Amygdala (tissue), 56 donors: ENCODE measurements around the gene CSF1R.
A peak's percentile ranks its signal among the peaks of the same experiment; 100 is the strongest.
"Not testable (repeated sequence)": the region's sequence is repeated elsewhere in the genome, so short reads cannot be mapped to it uniquely, and the experiment has no call there.

Source experiments
- DNase-seq, 56 donors: peaks; one replicate each; lab custom pipeline; 2025; lab: John Stamatoyannopoulos, UW

Gene CSF1R

DNA sequence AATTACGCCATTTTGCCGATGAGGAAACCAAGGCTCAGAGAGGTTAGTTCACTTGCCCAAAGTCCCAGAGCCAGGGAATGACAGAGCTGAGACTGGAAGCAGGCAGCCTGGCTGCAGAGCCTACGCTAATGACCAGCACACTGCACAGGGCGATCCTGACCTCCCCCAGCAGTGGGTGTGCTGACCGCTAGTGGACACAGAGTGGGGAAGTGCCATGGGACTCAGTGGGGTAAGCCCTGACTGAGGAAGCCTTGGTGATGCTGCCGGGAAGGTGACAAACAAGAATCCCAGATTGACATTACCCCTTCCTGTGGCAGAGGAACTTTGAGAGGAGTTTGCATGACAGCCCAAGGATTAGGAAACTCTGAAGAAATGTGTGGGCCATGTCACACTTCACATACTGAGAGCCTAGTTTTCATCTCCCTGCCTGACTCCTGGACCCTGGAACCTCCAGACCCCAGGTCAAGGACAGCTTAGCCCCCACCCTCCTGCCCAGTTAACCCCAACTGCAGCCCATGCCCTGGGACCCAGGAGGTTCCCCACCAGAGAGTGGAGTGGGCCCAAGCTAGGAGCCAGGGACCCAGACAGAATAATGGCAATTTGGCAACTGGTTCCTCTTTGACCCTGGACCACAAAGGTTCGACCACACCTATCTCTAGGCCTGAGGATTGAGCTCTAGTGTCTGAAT lies 19.7 kb upstream of the CSF1R start:
- no peak for DNase-seq

DNA sequence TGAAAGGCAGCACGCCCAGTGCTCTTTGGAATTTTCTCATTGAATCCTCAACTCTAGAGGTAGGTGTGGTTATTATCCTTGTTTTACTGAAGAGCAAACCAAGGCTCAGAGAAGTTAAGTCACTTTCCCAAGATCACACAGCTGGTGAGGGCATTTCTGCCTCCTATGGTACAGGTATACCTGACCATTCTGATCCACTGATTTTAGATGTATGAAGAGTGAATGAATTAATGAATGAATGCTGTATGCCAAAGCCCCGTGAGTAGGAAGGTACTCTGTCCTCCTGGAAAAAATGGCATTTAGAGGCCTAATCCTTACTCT lies 18.2 kb upstream of the CSF1R start:
- DNase-seq, result no peak

DNA sequence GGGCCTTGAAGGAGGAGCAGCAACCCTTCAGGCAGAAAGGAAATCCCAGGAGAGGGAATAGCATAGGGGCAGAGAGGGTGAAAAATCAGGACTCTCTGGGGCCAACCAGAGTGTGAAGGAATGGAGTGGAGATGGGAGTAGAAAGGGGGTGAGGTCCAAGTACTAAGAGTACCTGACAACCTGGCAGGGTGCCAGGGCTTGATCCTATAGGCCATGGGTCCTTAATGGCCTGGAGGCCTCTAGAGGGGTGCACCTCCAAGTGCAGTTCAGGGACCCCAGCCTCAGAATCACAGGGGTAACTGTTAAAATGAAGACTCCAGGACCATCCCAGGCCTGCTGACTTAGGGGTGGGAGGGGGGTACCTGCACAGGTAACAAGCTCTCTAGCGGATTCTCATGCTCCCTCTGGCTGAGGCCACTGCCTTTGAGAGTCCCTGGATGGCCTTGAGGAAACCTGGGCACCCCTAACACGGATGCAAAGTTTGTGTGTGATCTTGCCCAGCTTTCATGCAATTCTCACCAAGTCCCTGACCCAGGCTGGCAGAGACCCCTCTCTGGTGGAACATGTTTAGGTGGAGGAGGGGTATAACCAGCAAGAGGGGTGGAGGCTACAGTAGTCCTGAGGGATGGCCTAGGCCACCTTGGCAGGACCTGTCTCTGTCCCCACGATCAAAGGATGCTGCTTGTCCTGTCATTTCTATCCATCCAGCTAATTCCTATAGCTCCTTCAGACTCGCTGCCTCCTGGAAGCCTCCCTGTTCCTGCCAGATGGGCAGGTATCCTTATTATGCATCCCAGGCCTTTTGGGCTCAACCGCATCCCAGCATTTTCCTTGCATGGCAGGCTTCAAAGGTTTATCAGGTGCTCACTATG lies 17.6 kb upstream of the CSF1R start:
- no peak for DNase-seq

DNA sequence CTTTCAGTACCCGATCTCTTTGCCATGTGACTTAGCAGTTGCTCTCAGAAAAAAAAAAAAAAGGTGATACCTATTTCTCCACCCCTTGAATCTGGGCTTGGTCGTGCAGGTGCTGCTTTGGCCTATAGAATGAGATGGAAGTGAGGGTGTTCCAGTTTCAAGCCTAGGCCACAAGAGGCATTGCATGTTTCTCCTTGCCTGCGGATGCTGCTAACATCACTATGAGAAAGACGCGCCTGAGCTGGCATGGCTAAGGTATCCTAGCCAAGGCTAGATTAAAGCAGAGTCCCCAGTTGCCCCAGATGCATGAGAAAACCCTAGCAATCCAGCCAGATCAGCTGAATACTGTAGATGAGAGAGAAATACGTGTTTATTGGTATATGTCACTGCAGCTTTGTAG lies 14.7 kb upstream of the CSF1R start:
- DNase-seq, result no peak

DNA sequence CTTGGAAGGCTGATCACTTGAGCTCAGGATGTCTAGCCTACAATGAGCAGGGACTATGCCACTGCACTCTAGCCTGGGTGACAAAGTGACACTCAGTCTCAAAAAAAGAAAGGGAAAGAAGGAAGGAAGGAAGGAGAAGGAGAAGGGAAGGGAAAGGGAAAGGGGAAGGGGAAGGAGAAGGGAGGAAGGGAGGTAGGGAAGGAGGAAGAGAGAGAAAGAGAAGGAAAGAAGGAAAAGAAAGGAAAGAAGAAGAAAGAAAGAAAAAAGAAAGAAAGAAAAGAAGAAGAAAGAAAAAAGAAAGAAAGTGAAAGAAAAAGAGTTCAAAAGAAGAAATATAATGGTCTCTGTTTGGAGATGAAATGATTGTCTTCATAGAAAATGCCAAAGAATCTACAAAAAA lies 10.8 kb upstream of the CSF1R start:
- DNase-seq, result no peak

DNA sequence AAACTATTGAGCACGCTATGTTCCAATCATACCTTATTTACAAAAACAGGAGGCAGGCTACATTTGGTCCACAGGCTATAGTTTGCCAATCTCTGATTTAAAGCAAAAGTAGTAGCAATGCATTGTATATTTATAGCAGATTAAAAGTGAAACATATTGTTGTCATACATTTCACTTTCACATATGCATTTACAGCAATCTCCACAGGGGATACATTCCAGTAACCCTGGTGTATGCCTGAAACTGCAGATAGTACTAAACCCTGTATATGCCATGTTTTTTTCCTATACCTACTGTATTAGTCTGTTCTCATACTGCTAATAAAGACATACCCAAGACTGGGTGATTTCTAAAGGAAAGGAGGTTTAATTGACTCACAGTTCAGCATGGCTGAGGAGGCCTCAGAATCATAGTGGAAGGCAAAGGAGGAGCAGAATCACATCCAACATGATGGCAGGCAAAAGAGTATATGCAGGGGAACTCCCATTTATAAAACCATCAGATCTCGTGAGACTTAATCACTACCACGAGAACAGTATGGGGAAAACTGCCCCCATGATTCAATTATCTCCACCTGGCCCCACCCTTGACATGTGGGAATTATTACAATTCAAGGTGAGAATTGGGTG lies 5.9 kb upstream of the CSF1R start:
- no peak for DNase-seq

DNA sequence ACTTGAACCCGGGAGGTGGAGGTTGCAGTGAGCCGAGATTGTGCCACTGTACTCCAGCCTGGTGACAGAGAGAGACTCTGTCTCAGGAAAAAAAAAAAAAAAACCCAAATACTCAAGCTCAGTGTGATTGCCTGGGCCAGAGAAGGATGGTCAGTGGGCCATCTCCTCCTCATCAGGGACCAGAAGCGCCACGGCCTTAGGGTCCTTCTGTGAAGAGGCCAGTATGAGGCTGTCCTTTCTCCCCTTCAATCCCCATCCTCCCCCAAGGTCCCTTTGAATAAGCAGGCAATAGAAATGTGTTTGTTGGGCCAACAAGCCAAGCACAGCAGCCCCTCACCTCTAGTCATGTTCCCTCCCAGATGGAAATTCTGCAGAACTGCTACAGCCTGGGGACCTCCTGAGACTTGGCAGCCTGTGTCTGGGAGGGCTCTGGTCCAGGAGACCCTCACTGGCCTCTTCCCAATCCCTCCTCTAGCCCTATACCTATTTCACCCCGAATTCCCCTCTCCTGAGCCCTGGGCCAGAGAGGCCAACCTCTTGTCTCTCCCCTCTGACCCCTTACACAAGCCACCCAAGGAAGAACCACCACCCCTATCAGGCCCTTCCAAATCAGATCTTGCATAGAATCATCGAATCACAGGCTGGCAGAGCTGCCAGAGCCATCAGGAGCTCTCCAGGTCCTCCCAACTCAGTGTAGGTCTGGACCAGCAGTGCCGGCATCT lies 1.0 kb downstream of the CSF1R start:
- DNase-seq, result no peak

DNA sequence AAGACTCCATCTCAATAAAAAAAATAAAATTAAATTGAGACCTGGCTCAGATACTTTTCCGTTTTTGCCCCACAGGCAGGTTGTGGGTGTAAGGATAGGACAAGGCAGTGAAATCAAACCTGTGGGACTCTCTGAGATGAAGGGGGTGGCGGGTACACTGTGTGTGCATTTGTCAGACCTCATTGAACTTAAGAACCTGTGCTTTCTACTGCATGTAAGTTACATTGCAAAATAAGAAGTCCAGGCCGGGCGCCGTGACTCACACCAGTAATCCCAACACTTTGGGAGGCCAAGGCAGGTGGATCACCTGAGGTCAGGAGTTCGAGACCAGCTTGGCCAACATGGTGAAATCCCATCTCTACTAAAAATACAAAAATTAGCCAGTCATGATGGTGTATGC lies 1.6 kb downstream of the CSF1R start:
- DNase-seq, result not testable (repeated sequence)

DNA sequence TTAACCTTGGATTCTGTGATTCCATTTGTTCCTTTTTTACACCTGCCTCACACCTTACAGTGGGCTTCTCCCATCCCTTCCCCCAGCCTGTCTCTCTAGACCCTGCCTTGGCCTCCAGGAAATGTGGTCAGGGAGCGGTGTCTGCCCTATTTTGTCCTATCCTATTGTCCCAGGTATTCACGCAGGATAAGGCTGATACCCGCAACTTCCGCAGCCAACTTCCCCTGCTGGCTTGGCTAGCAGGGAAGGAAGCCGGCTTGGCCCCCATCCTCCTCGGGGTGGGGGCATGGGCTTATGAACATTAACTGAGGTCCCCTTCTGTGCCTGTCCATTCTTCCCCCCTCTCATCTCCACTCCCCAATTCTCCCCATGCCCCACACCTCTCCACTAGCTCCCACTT lies 3.5 kb downstream of the CSF1R start:
- peak in 2 of 56 donors; percentile 22 to 37 for DNase-seq

DNA sequence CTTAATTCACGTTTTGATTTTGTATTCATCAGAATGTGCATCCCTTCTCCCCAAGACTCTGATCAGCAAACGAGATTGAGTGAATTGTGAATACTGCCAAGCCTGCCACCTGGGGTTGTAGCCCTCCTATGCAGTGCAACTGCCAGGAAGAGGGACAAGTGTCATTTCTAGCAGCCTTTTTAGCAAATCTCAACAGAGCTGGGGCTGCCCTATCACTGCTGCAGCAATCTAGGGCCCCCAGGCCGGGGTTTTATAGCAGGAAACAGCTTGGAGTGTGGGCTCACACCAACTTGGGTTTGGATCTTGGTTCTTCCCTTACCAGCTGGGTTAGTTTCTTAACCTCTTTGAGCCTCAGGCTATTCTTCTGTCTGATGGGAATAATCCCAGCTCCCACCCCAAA lies 4.0 kb downstream of the CSF1R start:
- DNase-seq, result no peak

DNA sequence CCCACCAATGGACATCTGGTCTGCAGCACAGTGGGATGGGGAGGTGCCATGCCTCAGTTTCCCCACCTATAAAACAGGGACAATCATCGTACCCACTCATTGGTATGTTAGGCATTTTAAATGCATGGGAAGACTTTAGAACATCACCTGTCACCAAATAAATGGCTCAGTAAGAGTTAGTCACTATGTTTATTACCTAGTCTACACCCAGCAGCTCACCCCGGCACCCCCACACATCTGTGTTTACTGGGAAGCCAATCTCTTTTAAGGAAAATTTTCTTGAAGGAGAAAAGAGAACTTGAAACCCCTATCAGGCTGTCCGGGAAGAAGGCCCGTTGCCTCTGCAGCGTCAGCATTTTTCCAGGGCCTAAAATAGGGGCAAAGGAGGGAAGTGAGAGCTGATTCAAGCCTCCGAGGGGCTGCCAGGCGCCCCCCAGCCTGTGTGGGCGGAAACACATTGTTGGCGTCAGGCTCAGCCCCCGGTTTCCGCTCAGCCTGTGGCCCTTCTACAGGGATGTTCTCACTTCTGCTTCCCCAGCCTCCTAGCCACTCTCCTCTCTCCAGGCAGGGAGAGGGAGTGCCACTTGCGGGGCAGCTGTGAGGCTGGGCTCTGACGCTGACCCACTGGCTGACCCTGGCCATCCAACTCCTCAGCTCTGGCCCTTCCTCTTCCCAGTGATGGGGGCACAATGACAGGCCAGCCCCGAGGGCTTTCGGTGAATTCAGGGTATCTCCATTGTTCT lies 4.6 kb downstream of the CSF1R start:
- peak in 25 of 56 donors; percentile 20 to 69 (median 40) for DNase-seq

DNA sequence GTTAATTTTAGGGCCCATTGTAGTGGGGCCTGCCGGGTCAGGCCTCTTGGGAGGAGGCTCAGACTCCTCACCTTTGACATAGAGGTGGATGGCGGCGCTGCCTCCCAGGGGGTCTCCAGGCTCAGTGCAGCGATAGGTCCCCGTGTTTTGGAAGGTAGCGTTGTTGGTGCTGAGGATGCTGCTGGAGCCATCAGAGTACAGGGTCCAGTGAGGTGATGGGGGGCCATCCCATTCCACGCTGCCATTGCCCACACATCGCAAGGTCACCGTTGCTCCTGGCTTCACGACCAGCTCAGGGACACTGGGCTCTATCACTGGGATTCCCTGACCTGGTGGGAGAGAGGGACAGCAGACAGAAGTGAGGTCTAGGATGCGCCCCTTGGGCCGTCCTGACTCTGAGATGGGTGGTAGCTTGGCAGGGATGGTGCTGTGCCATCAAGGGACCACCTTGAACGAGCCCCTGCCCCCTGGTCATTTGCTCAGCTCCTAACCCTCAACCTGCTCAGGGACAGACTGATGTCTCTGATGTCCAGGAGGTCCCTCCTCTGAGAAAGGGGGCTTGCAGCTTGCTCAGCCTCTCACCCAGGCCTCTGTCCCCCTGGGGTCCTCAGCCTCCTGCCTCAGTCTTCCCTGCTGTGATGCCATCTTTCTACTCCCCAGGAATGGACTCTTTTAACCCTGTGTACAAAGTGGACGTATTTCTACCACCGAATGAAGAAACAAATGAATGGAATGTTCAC lies 5.5 kb downstream of the CSF1R start:
- no peak for DNase-seq

DNA sequence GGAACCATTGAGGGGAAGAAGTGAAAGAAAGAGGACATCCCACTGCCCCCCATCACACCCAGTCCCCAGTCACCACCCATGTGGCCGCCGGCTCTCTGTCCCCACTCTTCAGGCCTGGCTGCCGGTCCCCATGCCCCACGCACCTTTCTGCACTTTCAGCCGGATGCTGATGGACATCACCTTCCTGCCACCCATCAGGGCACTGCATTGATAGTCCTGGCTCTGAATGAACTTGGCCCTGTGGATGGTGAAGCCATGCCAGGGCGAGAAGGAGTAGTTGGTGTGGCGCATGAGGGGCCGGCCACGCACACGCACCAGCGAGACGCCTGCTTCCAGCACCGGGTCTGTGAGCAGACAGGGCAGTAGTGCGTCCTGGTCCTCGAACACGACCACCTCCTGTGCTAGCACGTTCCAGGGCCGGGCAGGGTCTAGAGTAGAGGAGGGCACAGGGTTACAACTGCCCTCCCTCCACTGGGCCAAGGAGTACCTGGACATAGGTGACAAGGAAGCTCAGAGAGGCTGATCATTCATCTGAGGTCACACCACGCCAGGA lies 6.4 kb downstream of the CSF1R start:
- DNase-seq, result no peak

DNA sequence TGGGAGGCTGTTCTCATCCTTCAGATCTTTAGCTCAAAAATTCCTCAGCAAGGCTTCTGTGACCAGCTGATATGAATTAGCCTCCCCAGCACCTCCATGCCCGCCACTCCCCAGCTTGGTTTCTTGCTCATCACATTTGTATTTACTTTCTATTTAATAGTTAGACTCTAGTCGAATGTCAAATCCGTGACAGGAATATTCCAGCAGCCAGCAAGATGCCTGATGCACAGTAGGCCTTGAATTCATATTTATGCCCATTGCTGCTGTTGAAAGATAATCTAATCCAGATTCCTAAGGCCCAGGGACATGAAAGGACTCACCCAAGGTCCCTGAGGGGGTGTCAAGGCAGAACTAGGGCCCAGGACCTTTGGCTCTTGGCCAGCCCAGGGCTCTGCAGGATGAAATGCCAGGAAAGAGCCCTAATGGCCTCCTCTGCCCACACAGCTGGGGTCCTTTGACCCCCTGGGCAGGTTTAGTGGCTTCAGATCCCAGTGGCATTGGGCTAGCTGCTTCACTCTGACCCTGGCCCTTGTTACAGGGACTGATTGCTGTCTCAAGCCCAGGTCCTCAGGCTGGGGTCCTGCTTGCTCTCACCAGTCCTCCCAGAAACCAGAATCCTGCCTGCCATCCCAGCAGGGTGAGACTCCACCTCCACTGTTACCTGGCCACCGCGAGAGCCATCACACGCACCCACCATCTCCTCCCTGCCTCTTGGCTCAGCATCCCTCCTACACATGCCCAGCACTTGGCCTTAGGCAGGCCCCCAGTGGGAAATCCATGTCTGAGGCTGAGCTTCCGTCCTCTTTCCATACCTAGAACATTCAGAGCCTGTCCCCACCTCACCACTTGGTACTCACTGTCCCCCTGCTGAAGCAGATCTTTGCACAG lies 7.3 kb downstream of the CSF1R start:
- no peak for DNase-seq

DNA sequence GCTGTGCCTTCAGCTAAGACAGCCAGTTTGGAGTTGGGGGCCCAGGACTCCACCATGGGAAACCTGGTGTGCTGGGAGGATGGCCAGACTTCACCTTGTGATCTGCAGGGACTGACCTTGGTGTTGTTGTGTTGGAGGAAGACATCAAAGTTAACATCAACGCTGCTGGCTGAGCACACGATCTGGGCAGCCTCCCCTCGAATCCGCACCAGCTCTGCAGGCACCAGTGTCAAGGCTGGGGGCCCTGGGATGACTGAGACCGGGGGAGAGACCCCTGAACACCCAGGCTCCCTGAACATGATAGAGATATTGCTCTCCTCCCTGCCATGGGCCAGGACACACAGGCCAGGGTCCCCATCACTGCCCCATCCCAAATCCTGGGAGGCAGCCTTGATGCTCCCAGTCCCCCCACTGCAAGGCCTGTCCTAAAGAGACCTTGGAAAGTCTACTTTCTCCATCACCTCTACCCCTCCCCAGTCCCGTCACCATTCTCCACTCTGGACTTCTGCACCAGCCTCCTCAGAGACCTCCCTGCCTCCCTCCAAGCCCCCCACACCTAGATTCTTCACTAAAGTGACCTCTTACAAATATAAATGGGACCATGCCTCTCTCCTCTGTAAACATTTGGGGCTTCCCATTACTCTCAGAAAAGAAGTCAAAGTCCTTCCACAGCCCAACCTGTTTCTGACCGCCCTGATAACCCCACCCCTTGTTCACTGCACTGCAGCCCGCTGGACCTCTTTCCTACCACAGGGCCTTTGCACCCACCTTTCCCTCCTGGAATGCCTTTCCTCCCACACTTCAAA lies 8.2 kb downstream of the CSF1R start:
- no peak for DNase-seq

DNA sequence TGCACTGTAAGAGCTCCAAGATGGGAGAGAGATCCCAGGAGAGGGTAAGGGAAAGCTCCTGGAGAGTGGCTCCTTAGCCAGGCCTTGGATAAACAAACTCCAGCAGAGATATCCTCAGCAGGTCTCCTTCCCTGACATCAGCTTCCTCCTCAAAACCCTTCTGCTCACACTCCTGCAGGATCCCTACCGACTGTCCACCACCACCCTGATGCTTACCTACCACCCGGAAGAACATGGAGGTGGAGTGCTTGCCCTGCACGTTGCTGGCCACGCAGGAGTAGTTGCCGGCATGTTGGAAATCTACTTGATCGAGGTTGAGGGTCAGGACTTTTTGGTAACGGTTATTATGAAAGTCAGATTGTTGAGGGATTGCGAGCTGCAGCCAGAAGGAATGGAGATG lies 9.3 kb downstream of the CSF1R start:
- no peak for DNase-seq

DNA sequence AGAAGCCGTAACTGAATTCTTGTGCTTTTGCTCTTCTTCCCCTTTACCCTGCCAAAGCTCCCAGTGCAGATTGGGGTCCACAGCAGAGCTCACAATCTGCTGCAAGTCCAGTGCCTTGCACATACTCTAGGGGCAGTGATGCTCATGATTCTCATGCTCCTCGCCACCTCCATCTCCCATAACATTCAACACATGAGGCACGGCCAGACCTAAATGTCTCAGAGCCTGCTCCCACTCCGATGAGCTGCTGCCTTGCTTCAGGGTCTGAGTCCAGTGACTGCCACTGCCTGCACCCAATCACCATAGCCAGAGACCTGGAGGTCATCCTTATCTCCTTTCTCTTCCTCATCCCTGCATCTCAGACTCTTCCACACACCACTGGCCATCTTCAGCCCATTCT lies 10.5 kb downstream of the CSF1R start:
- DNase-seq, result no peak

DNA sequence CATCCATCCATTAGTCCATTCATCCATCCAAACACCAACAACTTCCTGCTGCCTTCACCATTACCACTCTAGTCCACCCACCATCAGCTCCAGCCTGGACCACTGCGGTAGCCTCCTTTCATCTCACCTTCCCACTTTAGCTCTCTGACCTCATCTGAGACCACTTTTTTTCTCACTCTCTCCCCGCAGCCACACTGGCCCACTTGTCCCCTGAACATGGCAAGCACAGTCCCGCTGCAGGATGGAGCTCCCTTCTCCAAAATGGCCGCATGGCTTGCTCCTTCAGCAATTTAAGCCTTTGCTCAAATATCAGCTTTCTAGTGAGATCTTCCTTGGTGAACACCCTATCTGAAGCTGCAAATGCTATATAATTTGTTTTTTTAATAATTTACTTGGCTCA lies 11.1 kb downstream of the CSF1R start:
- no peak for DNase-seq
